Psoas muscle (tissue), 8 donors: ENCODE data around the gene OR4C45. TPM values are rescaled to one million over a fixed set of nuclear protein-coding genes. Genes with fewer than 3 reads are reported as not detected.
"Not testable (repeated sequence)": the region's sequence is repeated elsewhere in the genome, so short reads cannot be mapped to it uniquely, and the experiment has no call there.

Experiments
- ATAC-seq, 4 donors: fragments of 200-7000 bp; cut with Tn5 transposase; one replicate each; pipeline ENCODE4 v1.9.1; 2020; ENCODE audit warnings: moderate library complexity in 3 of 4, mild to moderate bottlenecking in 2 of 4
- DNase-seq, 2 donors: peaks; one replicate each; pipeline ENCODE4 v3.0.0-alpha.2; 2020
- H3K27ac ChIP-seq: fragments of 200-600 bp; one replicate; pipeline ENCODE4 v1.8.0; 2022
- H3K27me3 ChIP-seq, 3 donors: fragments of 200-600 bp in 1 of 3; one replicate each; pipeline versions ENCODE4 v1.6.1 to v1.8.0; 2013 to 2022; ENCODE audit warnings: low read length in 2 of 3, mild to moderate bottlenecking in 2 of 3, moderate library complexity in 1 of 3; ENCODE audit not compliant: insufficient read depth in 3 of 3
- H3K36me3 ChIP-seq, 2 donors: fragments of 200-600 bp in 1 of 2; one replicate each; pipeline versions ENCODE4 v1.6.1 to v1.8.0; 2013 to 2022; ENCODE audit warnings: low read depth in 1 of 2, mild to moderate bottlenecking in 1 of 2, moderate library complexity in 1 of 2; ENCODE audit not compliant: insufficient read depth in 1 of 2
- H3K4me1 ChIP-seq: fragments of 200-600 bp; one replicate; pipeline ENCODE4 v1.8.0; 2022
- H3K4me3 ChIP-seq: fragments of 200-600 bp; one replicate; pipeline ENCODE4 v1.8.0; 2022; ENCODE audit warnings: mild to moderate bottlenecking
- H3K9me3 ChIP-seq: fragments of 200-600 bp; one replicate; pipeline ENCODE4 v1.8.0; 2022
- WGBS, 3 donors: extraction: QIAGEN DNeasy Blood & Tissue Kit; methylation state at CpG; one replicate each; pipeline versions ENCODE4 v1.1.6 to v1.1.7; 2013; 5-methylcytosine and 5-hydroxymethylcytosine counted together
- intact Hi-C, 2 donors: fragments of 100-400 bp; cut with DNase I; formaldehyde crosslinking; loops; one replicate each; pipeline versions ENCODE4 v1.11.0 to v1.14.2; 2022
- polyA plus RNA-seq, 3 donors: library from polyadenylated mRNA; stranded (reverse); fragments of 200-250 nt; gene quantifications; one replicate each; pipeline ENCODE4 v1.2.3, GENCODE V29; 2013
- total RNA-seq, 4 donors: library from RNA; stranded (reverse); fragmentation: NEBNext Ultra II Directional in 2 of 4; extraction: Animal tissue kit (Norgen Biotek cat#: 25700) in 2 of 4; gene quantifications; one replicate each; pipeline versions ENCODE4 v1.2.1 to v1.2.4, GENCODE V29; 2021 to 2023
- TF ChIP-seq, protein P1 (sequence below): fragments of 200-600 bp; IDR thresholded peaks from one replicate; pipeline ENCODE4 v1.8.0; 2022; ENCODE audit warnings: antibody characterized with exemption
- donor health status: healthy with polysubstance abuse.
- donor health status: DM: no; HTN: no; CAD: no; lungs with moderate emphysema.
- donor health status: Bipolar disorder and iron deficiency.
- donor health status: healthy.
- donor health status: DM: yes; HTN: yes; CAD: no.
- donor health status: DM: no; HTN: no; CAD: no.
- donor health status: DM: no; HTN: no; CAD: no.
- donor health status: DM: yes; HTN: yes; CAD: no.

The OR4C45 gene
- total and polyA plus RNA-seq, 7 donors: not detected

DNA sequence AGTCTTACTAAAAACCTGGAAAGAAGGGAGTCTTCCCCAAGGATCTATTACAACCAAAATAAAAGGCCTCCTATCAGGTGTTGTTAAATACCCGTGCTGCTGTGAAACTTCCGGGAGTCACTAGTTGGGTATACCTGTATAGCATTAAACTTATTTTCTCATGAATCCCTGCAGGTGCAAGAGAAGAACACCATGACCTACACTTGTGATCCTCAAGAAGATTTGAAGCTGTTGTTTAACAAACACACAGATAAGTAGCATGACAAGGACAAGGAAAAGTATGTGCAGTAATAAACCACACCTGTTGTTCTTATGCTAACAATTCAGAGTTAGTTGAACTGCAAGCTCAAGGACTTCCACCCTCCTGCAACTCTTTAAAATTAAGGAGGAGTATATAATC lies 12.0 kb downstream of the OR4C45 start:
- Histone ChIP-seq H3K36me3 (no peaks in the 10 kb centered on the region), H3K4me3 (no peak overlapping the region), H3K4me1 (no peaks in the 10 kb centered on the region), H3K27ac (no peak overlapping the region), H3K27me3 (no peaks in the 10 kb centered on the region), H3K9me3 (no peaks in the 10 kb centered on the region)
- ATAC-seq (no peak), DNase-seq (no peak)
- 92 to 95% (median 94%) methylated on average over 2 of the region's 2 CpGs for WGBS, 3 donors
- intact Hi-C loops: no loop called here
- TF ChIP-seq, protein P1, sequence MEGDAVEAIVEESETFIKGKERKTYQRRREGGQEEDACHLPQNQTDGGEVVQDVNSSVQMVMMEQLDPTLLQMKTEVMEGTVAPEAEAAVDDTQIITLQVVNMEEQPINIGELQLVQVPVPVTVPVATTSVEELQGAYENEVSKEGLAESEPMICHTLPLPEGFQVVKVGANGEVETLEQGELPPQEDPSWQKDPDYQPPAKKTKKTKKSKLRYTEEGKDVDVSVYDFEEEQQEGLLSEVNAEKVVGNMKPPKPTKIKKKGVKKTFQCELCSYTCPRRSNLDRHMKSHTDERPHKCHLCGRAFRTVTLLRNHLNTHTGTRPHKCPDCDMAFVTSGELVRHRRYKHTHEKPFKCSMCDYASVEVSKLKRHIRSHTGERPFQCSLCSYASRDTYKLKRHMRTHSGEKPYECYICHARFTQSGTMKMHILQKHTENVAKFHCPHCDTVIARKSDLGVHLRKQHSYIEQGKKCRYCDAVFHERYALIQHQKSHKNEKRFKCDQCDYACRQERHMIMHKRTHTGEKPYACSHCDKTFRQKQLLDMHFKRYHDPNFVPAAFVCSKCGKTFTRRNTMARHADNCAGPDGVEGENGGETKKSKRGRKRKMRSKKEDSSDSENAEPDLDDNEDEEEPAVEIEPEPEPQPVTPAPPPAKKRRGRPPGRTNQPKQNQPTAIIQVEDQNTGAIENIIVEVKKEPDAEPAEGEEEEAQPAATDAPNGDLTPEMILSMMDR: no peak

DNA sequence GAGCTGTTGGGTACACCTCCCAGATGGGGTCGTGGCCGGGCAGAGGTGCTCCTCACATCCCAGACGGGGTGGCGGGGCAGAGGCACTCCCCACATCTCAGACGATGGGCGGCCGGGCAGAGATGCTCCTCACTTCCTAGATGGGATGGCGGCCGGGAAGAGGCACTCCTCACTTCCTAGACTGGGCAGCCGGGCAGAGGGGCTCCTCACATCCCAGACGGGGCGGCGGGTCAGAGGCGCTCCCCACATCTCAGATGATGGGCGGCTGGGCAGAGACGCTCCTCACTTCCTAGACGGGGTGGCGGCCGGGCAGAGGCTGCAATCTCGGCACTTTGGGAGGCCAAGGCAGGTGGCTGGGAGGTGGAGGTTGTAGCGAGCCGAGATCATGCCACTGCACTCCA lies 30.4 kb downstream of the OR4C45 start:
- 86 to 94% (median 94%) methylated on average over 19 to 22 of the region's 22 CpGs for WGBS, 3 donors
- H3K36me3 ChIP-seq, ATAC-seq, H3K27ac ChIP-seq, H3K9me3 ChIP-seq, DNase-seq, H3K27me3 ChIP-seq, intact Hi-C loops, H3K4me1 ChIP-seq, H3K4me3 ChIP-seq: not testable (repeated sequence)

DNA sequence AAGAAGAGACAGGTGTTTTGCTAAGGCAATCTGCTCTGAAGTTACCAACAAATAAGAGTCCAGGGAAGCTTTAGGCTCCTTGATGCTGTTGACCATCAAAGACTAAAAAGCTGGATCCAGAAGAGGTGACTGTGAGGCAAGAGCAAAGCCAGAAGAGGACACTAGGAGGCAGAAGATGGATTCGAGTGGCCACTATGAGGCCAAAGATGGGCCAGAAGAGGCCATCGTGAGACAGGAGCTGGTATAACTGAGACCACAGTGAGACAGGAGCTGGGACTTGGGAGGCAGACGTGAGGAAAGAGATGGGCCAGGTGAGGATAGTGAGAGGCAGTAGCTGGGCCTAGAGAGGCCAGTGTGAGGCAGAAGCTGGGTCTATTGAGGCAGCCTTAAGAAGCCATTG lies 37.7 kb downstream of the OR4C45 start:
- no peaks in the 10 kb centered on the region for H3K27me3 ChIP-seq
- no peaks in the 10 kb centered on the region for H3K36me3 ChIP-seq
- DNase-seq (no peak), ATAC-seq (no peak)
- no peaks in the 10 kb centered on the region for H3K4me1 ChIP-seq
- no peak overlapping the region for H3K4me3 ChIP-seq
- H3K27ac ChIP-seq: no peak overlapping the region
- H3K9me3 ChIP-seq: no peaks in the 10 kb centered on the region
- intact Hi-C loops: no loop called here
- 43 to 62% (median 48%) methylated on average over 3 of the region's 3 CpGs for WGBS, 3 donors
- TF ChIP-seq, protein P1: no peak

DNA sequence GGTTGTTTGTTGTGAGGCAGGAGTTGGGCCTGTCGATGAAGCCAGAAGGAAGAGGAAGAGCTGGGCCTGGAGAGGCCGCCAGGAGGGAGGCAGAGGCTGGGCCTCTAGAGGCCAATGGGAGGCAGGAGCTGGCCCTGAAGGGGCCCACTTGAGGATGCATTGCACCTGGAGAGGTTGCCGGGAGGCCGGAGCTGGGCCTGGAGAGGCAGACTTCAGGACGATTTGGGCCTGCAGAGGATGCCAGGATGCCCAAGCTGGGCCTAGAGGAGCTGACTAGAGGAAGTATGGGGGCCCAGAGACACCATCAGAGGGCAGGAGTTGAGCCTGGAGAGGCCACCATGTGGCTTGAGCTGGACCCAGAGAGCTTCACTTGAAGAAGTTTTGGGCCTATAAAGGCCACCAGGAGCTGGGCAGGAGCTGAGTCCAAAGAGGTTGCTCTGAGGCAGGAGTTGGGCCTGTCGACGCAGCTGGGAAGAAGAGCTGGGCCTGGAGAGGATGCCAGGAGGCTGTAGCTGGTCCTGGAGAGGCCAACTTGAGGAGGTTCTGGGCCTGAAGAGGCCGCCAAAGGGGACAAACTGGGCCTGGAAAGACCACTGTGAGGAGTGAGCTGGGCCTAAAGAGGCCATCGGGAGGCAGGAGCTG lies 39.0 kb downstream of the OR4C45 start:
- TF ChIP-seq, protein P1: no peak
- Histone ChIP-seq H3K27ac (no peak overlapping the region), H3K36me3 (no peaks in the 10 kb centered on the region), H3K4me1 (no peaks in the 10 kb centered on the region), H3K27me3 (no peaks in the 10 kb centered on the region), H3K9me3 (no peaks in the 10 kb centered on the region), H3K4me3 (no peak overlapping the region)
- DNase-seq: no peak
- intact Hi-C loops: no loop called here
- no peak for ATAC-seq
- WGBS, 3 donors: 57 to 62% (median 60%) methylated on average over 9 of the region's 9 CpGs

DNA sequence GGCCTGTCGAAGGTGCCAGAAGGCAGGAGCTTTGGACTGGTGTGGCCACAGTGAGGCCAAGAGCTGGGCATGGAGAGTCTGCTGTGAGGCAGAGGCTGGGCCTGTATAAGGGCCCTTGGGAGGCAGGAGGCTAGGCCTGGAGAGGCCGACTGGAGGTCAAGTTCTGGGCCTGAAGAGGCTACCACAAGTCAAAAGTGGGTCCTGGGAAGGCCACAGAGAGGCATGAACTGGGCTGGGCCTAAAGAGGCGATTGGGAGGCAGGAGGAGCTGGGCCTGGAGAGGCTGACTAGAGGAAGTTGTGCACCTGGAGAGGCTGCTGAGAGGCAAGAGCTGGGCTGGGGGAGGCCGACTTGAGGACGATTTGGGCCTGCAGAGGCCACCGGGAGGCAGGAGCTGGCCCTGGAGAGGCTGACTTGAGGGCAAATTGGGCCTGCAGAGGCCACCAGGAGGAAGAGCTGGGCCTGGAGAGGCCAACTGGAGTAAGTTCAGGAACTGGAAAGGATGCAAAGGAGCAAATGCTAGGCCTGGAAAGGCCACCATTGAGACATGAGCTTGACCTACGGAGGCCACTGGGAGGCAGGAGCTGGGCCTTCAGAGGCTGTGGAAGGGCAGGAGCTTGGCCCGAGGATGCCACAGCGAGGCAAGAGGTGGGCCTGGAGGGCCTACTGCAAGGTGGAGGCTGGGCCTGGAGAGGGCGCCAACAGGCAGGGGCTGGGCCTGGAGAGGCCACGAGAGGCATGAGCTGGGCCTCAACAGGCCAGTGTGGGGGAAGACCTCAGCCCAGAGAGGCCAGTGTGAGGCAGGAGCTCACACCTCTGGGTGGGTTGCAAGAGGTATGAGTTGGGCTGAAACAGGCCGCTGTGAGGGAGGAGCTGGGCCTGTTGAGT lies 39.8 kb downstream of the OR4C45 start:
- intact Hi-C loops: no loop called here
- H3K27me3 ChIP-seq: no peaks in the 10 kb centered on the region
- ATAC-seq: no peak
- 64 to 73% (median 72%) methylated on average over 12 of the region's 12 CpGs for WGBS, 3 donors
- H3K36me3 ChIP-seq: no peaks in the 10 kb centered on the region
- no peaks in the 10 kb centered on the region for H3K4me1 ChIP-seq
- no peaks in the 10 kb centered on the region for H3K9me3 ChIP-seq
- H3K4me3 ChIP-seq: no peak overlapping the region
- DNase-seq: no peak
- H3K27ac ChIP-seq: no peak overlapping the region
- TF ChIP-seq, protein P1: no peak
